ENCODE data around the gene MRM3. TPM values are rescaled to one million over a fixed set of nuclear protein-coding genes. Genes with fewer than 3 reads are reported as not detected.
"Not testable (repeated sequence)": the region's sequence is repeated elsewhere in the genome, so short reads cannot be mapped to it uniquely, and the experiment has no call there.

The MRM3 gene
- total and polyA plus RNA-seq, 9 donors, result 12.8 to 16.4 (median 14.0) TPM

DNA sequence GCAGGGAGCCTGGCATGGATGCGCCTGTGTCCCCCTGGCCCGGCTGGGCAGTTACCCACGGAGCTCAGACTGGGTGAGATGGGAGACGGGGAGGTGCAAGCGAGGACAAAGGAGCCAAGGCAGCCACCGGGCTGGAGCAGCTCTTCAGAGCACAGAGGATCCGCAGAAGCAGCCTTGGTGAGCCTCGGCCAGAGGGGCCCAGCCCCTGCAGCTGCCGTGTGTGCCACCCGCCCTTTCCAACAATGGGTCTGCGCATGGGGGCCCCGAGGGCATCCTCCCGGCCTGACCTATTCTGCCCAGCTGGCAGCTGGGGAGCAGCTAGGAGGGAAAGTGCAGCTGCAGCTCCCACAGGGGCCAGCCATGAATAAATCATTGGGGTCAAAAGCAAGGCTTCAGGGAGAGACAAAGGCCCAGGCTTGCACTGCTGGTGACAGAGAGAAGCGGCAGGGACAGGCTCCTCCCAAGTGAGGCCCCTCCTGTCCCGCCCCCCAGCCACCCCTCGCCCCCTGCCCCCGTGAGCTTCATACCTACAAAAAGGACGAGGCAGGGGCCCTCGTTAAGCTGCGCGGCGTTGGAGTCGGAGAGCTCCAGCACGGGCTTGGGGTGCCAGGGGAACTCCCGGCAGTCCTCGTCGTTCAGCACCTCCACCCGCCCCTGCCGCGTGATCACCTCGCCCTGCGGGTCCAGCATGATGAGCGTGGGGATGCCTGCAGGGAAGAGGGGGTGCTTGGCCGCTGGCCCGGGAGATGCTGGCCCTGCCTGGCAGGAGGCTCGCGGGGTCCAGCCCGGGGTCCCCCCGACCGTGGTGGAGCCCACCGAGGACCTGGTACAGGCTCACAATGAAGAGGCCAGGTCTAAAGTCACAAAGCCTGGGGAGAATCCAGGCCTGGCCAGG, 22.6 kb downstream of the MRM3 start:
- Histone ChIP-seq H3K4me1 (ENCODE audit: control insufficient read depth, insufficient read depth, low read length) (peaks cover 5% of the 10 kb centered on the region), H3K36me3 (ENCODE audit: control insufficient read depth, insufficient read depth, low read length) (peaks cover 55% of the 10 kb centered on the region), H3K27ac (ENCODE audit: low read length) (no peak overlapping the region), H3K4me3 (ENCODE audit: low read length) (no peak overlapping the region), H3K27me3 (ENCODE audit: control insufficient read depth, insufficient read depth, low read length) (no peaks in the 10 kb centered on the region), H3K9me3 (replicated peaks; ENCODE audit: control insufficient read depth, low read depth, low read length) (no peaks in the 10 kb centered on the region)
- 81% methylated on average over 37 of the region's 41 CpGs for WGBS (ENCODE audit: insufficient coverage)
- DNase-seq, result no peak

DNA sequence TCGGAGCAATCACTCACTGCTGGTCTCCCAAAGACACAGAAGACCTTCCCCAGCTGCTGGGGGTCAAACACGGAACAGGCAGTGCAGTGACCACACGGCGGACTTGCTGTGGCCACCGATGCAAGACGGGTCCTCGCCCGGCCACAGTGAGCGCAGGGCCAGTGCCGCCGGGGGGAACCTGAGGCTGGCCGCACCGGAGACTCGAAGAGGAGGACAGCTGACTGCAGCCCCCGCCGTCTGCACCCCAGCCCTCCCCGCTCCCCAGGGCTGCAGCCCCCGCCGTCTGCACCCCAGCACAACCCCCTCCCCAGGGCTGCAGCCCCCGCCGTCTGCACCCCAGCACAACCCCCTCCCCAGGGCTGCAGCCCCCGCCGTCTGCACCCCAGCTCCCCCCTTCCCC, 23.7 kb downstream of the MRM3 start:
- not testable (repeated sequence) for H3K27me3 ChIP-seq (ENCODE audit: control insufficient read depth, insufficient read depth, low read length); H3K4me3 ChIP-seq (ENCODE audit: low read length); H3K4me1 ChIP-seq (ENCODE audit: control insufficient read depth, insufficient read depth, low read length); DNase-seq; H3K27ac ChIP-seq (ENCODE audit: low read length); H3K9me3 ChIP-seq (replicated peaks; ENCODE audit: control insufficient read depth, low read depth, low read length)
- H3K36me3 ChIP-seq (ENCODE audit: control insufficient read depth, insufficient read depth, low read length), result peaks cover 47% of the 10 kb centered on the region
- 91% methylated on average over 10 of the region's 23 CpGs for WGBS (ENCODE audit: insufficient coverage)

DNA sequence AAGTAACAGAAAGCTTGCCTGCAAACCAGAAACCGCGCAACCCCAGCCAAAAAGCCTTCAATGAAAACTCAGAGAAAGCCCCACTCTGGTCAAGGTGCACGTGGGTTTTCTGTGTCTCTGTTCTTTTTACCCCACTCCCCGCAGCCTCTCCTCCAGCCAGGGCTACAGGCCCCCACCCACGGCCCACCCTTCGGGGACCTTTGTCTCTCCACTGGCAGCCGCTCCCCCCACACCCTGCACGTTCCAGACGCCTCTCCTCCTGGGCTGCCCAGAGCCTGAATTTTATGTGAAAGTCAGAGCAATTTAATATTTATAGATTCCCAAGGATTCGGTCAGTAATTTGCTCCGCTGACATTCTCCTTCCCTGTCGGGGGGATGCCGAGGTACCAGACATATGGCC, 24.2 kb downstream of the MRM3 start:
- H3K27me3 ChIP-seq (ENCODE audit: control insufficient read depth, insufficient read depth, low read length), result no peaks in the 10 kb centered on the region
- peaks cover 5% of the 10 kb centered on the region for H3K4me1 ChIP-seq (ENCODE audit: control insufficient read depth, insufficient read depth, low read length)
- no peak overlapping the region for H3K4me3 ChIP-seq (ENCODE audit: low read length)
- 55% methylated on average over 7 of the region's 13 CpGs for WGBS (ENCODE audit: insufficient coverage)
- no peak overlapping the region for H3K27ac ChIP-seq (ENCODE audit: low read length)
- no peak for DNase-seq
- H3K36me3 ChIP-seq (ENCODE audit: control insufficient read depth, insufficient read depth, low read length), result peaks cover 44% of the 10 kb centered on the region
- H3K9me3 ChIP-seq (replicated peaks; ENCODE audit: control insufficient read depth, low read depth, low read length), result no peaks in the 10 kb centered on the region

DNA sequence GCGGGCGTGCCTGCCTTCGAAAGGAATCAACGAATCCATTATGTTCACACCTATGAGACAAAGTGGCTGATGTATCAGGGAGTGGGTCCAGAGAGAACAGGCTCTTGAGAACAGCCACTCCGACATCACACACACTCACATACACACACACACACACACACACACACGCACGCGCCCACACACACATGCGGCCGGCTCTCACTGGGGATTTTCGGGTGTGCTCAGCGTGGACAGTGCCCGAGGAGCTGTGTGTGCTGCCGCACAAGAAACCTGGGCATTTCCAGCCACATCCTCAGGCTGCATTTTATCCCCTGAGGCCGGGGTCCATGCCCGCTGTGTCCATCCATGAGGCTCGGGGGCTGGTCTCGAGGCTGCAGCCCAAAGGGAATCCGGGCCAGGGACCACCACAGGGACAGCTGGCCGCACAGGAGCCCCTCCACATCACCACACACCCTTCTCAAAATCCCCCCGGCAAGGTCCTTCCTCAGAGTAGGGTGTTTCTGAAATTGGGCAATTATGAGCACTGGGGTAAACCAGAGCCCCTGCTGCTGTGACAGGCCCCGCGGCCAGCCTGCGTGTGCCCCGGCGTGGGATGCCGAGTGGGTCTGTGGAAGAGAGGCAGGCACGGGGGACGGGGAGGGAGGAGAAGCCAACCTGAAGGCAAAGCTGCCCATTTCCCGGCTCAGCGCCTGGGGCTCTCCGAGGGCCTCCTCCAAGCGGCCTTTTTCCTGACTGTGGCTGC, 24.8 kb downstream of the MRM3 start:
- no peaks in the 10 kb centered on the region for H3K9me3 ChIP-seq (replicated peaks; ENCODE audit: control insufficient read depth, low read depth, low read length)
- no peak overlapping the region for H3K4me3 ChIP-seq (ENCODE audit: low read length)
- peaks cover 5% of the 10 kb centered on the region for H3K4me1 ChIP-seq (ENCODE audit: control insufficient read depth, insufficient read depth, low read length)
- no peak overlapping the region for H3K27ac ChIP-seq (ENCODE audit: low read length)
- DNase-seq, result no peak
- no peaks in the 10 kb centered on the region for H3K27me3 ChIP-seq (ENCODE audit: control insufficient read depth, insufficient read depth, low read length)
- peaks cover 43% of the 10 kb centered on the region for H3K36me3 ChIP-seq (ENCODE audit: control insufficient read depth, insufficient read depth, low read length)
- 81% methylated on average over 24 of the region's 33 CpGs for WGBS (ENCODE audit: insufficient coverage)

DNA sequence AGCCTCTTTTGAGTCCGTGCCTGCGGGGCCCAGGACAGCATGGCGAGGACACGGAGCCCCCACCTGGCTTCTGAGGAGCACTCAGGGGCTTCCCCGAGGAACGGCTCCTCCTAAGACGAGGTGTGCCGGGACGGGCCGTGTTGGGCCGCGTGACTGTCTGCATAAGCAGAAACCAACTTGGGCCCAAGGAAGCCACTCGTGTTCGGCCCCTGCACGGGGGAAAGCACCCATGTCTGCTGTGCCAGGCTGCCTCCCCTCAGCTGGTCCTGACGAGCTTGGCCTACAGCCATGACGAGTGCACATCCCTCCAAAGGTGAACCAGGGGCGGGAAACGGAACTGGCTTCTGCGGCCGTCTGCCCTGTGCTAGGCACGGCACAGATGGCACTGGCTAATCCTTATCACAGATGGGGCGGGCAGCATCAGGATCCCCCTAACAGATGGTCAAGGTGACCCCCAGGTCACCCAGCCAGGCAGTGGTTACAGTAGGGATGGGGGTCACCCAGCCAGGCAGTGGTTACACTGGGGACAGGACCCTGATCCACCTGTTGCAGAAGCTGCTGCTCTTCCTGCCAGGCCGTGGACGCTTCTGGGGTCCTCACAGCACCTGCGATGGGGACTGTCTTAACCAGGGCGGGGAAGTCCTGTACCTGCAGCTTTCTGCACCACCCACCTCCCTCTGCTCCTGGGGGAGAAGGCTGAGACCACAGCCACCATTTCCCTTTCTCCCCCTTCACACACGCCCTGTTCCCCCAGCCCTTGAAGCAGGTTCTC, 25.6 kb downstream of the MRM3 start:
- peaks cover 5% of the 10 kb centered on the region for H3K4me1 ChIP-seq (ENCODE audit: control insufficient read depth, insufficient read depth, low read length)
- H3K27me3 ChIP-seq (ENCODE audit: control insufficient read depth, insufficient read depth, low read length), result no peaks in the 10 kb centered on the region
- H3K27ac ChIP-seq (ENCODE audit: low read length), result no peak overlapping the region
- WGBS (ENCODE audit: insufficient coverage), result 85% methylated on average over 28 of the region's 28 CpGs
- H3K4me3 ChIP-seq (ENCODE audit: low read length), result no peak overlapping the region
- H3K9me3 ChIP-seq (replicated peaks; ENCODE audit: control insufficient read depth, low read depth, low read length), result no peaks in the 10 kb centered on the region
- no peak for DNase-seq
- H3K36me3 ChIP-seq (ENCODE audit: control insufficient read depth, insufficient read depth, low read length), result peaks cover 43% of the 10 kb centered on the region

DNA sequence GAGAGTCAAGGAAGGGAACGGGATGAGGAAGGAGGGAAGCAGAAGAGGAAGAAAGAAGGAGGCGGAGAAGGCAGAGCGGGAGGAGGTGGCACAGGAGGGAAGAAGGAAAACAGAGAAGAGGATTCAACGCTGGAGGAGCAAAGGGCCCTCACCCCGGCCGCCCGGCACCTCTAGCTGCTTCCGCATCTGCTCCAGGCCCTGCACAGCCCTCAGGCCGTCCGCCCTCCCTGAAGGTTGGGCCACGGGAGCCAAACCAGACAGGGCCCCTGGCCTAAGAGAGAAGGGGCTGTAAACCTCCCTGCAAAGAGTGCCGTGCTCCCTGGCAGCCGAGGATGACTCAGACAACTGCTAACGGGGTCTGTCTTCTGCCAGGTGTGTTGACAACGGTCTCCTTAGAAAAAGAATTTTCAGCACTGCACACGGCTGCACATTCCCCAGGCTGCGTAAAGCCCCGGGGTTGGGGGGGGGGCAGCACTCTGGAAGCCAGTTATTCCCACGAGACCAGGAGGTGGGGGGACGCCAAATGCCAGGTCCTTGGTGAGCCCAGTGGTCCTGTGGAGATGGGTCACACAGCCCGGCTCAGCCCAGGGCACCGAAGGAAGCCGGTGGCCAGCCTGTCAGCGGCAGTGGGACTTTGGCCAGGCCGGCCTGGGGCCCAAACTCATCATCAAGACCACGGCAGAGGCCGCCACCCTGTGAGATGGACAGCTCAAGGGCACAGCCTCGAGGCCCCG, 29.1 kb downstream of the MRM3 start:
- Histone ChIP-seq H3K27me3 (ENCODE audit: control insufficient read depth, insufficient read depth, low read length) (no peaks in the 10 kb centered on the region), H3K4me3 (ENCODE audit: low read length) (no peak overlapping the region), H3K27ac (ENCODE audit: low read length) (no peak overlapping the region), H3K4me1 (ENCODE audit: control insufficient read depth, insufficient read depth, low read length) (no peaks in the 10 kb centered on the region), H3K9me3 (replicated peaks; ENCODE audit: control insufficient read depth, low read depth, low read length) (no peaks in the 10 kb centered on the region), H3K36me3 (ENCODE audit: control insufficient read depth, insufficient read depth, low read length) (peaks cover 45% of the 10 kb centered on the region)
- no peak for DNase-seq
- 63% methylated on average over 28 of the region's 29 CpGs for WGBS (ENCODE audit: insufficient coverage)

DNA sequence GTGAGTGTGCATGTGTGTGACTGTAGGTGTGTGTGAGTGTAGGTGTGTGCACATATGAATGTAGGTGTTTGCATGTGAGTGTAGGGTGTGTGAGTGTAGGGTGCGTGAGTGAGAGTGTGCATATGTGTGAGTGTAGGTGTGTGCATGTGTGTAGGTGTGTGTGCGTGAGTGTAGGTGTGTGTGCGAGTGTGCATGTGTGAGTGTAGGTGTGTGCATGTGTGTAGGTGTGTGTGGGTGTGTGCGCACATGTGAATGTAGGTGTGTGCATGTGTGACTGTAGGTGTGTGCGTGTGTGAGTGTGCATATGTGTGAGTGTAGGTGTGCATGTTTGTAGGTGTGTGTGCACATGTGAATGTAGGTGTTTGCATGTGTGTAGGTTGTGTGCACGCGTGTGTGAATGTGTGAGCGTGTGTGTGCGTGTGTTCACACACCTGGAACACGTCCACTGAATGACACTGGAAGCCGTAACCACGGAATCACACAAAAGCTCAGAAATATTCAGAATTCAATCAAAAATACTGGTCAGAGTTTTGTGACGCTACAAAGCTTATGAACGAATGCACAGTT, 30.6 kb downstream of the MRM3 start:
- Histone ChIP-seq H3K36me3 (ENCODE audit: control insufficient read depth, insufficient read depth, low read length) (peaks cover 49% of the 10 kb centered on the region), H3K27me3 (ENCODE audit: control insufficient read depth, insufficient read depth, low read length) (no peaks in the 10 kb centered on the region), H3K4me1 (ENCODE audit: control insufficient read depth, insufficient read depth, low read length) (no peaks in the 10 kb centered on the region), H3K4me3 (ENCODE audit: low read length) (no peak overlapping the region), H3K9me3 (replicated peaks; ENCODE audit: control insufficient read depth, low read depth, low read length) (no peaks in the 10 kb centered on the region), H3K27ac (ENCODE audit: low read length) (no peak overlapping the region)
- WGBS (ENCODE audit: insufficient coverage), result 89% methylated on average over 10 of the region's 14 CpGs
- DNase-seq, result no peak

DNA sequence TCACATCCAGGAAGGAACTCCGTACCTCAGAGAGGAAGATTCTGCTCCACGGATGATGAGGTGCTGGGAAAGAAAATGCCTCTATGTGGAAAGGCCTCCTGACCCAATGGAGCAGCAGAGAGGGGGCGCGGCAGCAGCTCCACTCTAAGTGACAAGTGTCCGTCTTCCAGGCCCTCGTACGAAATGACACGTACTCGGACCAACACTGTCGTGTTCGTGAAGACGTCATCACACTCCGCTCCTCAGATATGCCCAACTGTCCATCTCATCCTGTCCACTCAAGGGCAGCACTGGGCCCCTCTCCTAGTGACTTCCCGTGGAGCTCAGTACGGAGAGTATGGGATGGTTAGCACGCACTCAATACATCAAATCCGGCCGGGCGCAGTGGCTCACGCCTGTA, 32.2 kb downstream of the MRM3 start:
- Histone ChIP-seq H3K27ac (ENCODE audit: low read length) (no peak overlapping the region), H3K9me3 (replicated peaks; ENCODE audit: control insufficient read depth, low read depth, low read length) (no peaks in the 10 kb centered on the region), H3K36me3 (ENCODE audit: control insufficient read depth, insufficient read depth, low read length) (peaks cover 57% of the 10 kb centered on the region), H3K4me3 (ENCODE audit: low read length) (no peak overlapping the region), H3K4me1 (ENCODE audit: control insufficient read depth, insufficient read depth, low read length) (no peaks in the 10 kb centered on the region), H3K27me3 (ENCODE audit: control insufficient read depth, insufficient read depth, low read length) (no peaks in the 10 kb centered on the region)
- DNase-seq, result no peak
- WGBS (ENCODE audit: insufficient coverage), result 87% methylated on average over 19 of the region's 20 CpGs

DNA sequence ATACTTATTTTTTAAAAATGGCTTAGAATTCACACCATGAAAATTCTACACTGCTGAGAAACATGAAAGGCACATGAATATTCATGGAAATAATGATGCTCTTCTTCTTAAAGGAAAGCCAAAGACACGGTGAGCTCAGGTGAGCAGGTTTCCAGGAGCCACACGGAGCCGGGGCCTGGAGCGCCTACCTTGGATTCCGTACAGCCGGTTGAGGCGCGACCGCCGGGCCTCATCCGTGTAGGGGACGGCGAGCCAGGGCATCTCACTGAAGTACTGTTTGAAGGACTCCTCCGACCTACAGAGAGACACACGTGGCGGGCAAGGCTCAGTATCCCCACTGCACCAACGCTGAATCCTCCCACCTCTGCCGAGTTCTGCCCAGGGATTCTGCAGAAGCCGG, 37.1 kb downstream of the MRM3 start:
- DNase-seq, result no peak
- 93% methylated on average over 16 of the region's 19 CpGs for WGBS (ENCODE audit: insufficient coverage)
- no peak overlapping the region for H3K27ac ChIP-seq (ENCODE audit: low read length)
- peaks cover 62% of the 10 kb centered on the region for H3K36me3 ChIP-seq (ENCODE audit: control insufficient read depth, insufficient read depth, low read length)
- no peaks in the 10 kb centered on the region for H3K4me1 ChIP-seq (ENCODE audit: control insufficient read depth, insufficient read depth, low read length)
- H3K4me3 ChIP-seq (ENCODE audit: low read length), result no peak overlapping the region
- H3K9me3 ChIP-seq (replicated peaks; ENCODE audit: control insufficient read depth, low read depth, low read length), result no peaks in the 10 kb centered on the region
- H3K27me3 ChIP-seq (ENCODE audit: control insufficient read depth, insufficient read depth, low read length), result no peaks in the 10 kb centered on the region
